Left lung (tissue), 10 donors: Measurements from ENCODE around the gene UBE2QL1. TPM values are rescaled to one million over a fixed set of nuclear protein-coding genes. Genes with fewer than 3 reads are reported as not detected.
A peak's percentile ranks its signal among the peaks of the same experiment; 100 is the strongest.

Experiments
- ATAC-seq: fragments of 200-7000 bp; cut with Tn5 transposase; one replicate; pipeline ENCODE4 v1.9.1; 2020; ENCODE audit warnings: moderate library complexity
- DNase-seq, 4 donors: peaks; one replicate each; pipeline ENCODE4 v3.0.0-alpha.2; 2013 to 2020
- H3K27ac ChIP-seq, 2 donors: fragments of 200-600 bp; sonication (generic) in 1 of 2; one replicate each; pipeline versions ENCODE4 v1.5.0 to v1.8.0; 2020 to 2021
- H3K27me3 ChIP-seq, 2 donors: fragments of 200-600 bp; sonication (generic) in 1 of 2; one replicate each; pipeline versions ENCODE4 v1.5.0 to v1.8.0; 2020 to 2021
- H3K36me3 ChIP-seq, 2 donors: fragments of 200-600 bp; sonication (generic) in 1 of 2; one replicate each; pipeline versions ENCODE4 v1.5.0 to v1.8.0; 2020 to 2021
- H3K4me1 ChIP-seq, 2 donors: fragments of 200-600 bp; one replicate each; pipeline ENCODE4 v1.8.0; 2021
- H3K4me3 ChIP-seq, 2 donors: fragments of 200-600 bp; sonication (generic) in 1 of 2; one replicate each; pipeline versions ENCODE4 v1.5.0 to v1.8.0; 2020 to 2021; ENCODE audit warnings: mild to moderate bottlenecking in 1 of 2
- H3K9me3 ChIP-seq, 2 donors: fragments of 200-600 bp; sonication (generic) in 1 of 2; one replicate each; pipeline versions ENCODE4 v1.5.0 to v1.8.0; 2020 to 2021
- intact Hi-C, 2 donors: fragments of 100-400 bp; cut with DNase I; formaldehyde crosslinking; loops; one replicate each; pipeline versions ENCODE4 v1.11.2 to v1.14.2; 2022
- polyA plus RNA-seq, 6 donors: library from polyadenylated mRNA; unstranded; fragments of 120-200 nt; gene quantifications; one replicate each; pipeline ENCODE4 v1.2.1, GENCODE V29; 2013; ENCODE audit not compliant: insufficient read length in 6 of 6
- total RNA-seq, 2 donors: library from RNA; stranded (reverse); fragmentation: NEBNext Ultra II Directional; extraction: Animal tissue kit (Norgen Biotek cat#: 25700); gene quantifications; one replicate each; pipeline ENCODE4 v1.2.1, GENCODE V29; 2021
- TF ChIP-seq, protein P1 (sequence below), 2 donors: fragments of 200-600 bp; sonication (generic) in 1 of 2; IDR thresholded peaks; one replicate each; pipeline versions ENCODE4 v1.5.0 to v1.8.0; 2021; ENCODE audit warnings: antibody characterized with exemption in 2 of 2
- donor health status: DM: no; HTN: yes; CAD: no.
- donor health status: DM: no; HTN: no; CAD: no.

UBE2QL1 gene
- total and polyA plus RNA-seq, 8 donors = 0.05 to 0.32 (median 0.27) TPM

DNA sequence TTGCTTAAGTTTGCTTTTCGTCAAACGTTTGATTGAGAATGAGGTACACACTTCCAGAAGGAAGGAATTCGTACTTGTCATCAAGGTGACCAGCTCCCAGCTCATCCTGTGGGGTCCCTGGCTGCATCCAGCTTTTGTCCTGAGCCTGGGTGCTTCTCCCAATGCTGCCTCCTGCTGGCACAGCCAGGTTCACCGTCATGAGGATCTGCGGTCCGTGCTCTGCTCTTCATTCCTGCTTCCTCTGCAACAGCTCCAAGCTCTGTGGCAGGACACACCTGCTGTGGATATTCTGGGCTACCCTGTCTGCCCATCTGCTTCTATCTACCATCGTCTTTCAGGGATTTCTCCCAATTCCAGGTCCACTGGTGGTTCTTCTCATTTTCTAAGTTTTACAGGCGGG lies 13.3 kb upstream of the UBE2QL1 start:
- Histone ChIP-seq H3K27ac (no peak overlapping the region), H3K4me1 (no peaks in the 10 kb centered on the region), H3K27me3 (peaks cover 0 to 52% of the 10 kb centered on the region in 2 donors), H3K9me3 (peaks cover 0 to 5% of the 10 kb centered on the region in 2 donors), H3K36me3 (no peaks in the 10 kb centered on the region), H3K4me3 (no peak overlapping the region)
- TF ChIP-seq, protein P1, sequence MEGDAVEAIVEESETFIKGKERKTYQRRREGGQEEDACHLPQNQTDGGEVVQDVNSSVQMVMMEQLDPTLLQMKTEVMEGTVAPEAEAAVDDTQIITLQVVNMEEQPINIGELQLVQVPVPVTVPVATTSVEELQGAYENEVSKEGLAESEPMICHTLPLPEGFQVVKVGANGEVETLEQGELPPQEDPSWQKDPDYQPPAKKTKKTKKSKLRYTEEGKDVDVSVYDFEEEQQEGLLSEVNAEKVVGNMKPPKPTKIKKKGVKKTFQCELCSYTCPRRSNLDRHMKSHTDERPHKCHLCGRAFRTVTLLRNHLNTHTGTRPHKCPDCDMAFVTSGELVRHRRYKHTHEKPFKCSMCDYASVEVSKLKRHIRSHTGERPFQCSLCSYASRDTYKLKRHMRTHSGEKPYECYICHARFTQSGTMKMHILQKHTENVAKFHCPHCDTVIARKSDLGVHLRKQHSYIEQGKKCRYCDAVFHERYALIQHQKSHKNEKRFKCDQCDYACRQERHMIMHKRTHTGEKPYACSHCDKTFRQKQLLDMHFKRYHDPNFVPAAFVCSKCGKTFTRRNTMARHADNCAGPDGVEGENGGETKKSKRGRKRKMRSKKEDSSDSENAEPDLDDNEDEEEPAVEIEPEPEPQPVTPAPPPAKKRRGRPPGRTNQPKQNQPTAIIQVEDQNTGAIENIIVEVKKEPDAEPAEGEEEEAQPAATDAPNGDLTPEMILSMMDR (IDR thresholded peaks at IDR 0.05) = no peak
- no peak for DNase-seq
- no peak for ATAC-seq
- intact Hi-C loops = no loop called here

DNA sequence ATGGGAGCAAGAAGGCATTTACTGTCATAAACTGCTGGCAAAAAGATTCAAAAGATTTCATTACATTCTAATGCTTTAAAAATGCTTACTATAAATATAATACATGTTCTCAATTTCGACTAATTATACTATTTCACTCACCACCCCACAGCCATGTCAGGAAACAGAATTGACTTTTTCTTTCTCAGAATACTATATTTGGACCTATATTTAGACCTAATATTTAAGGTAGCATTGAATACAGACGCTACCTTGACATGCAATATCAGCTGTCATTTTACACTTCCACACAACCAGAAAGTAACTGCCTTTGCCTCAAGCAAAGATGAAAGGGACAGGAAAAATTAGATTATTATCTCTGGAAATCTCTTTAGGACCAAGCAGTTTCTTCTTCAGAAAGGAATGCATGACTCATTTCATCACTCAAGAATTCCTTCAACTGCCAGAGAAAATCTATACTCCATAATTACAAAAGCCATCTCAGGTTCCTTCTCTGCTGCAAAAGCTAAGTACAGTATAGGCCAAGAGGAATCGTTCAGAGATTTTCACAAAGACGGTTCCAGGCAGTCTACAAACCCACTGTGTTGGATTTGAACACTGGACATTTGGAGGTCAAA lies 11.8 kb upstream of the UBE2QL1 start:
- ATAC-seq (no peak), DNase-seq (no peak)
- peaks cover 0 to 37% of the 10 kb centered on the region in 2 donors for H3K27me3 ChIP-seq
- TF ChIP-seq, protein P1 (IDR thresholded peaks at IDR 0.05) = no peak
- H3K4me3 ChIP-seq = no peak overlapping the region
- no peaks in the 10 kb centered on the region for H3K36me3 ChIP-seq
- no peak overlapping the region for H3K27ac ChIP-seq
- H3K9me3 ChIP-seq = peaks cover 0 to 7% of the 10 kb centered on the region in 2 donors
- intact Hi-C loops = no loop called here
- H3K4me1 ChIP-seq = no peaks in the 10 kb centered on the region

DNA sequence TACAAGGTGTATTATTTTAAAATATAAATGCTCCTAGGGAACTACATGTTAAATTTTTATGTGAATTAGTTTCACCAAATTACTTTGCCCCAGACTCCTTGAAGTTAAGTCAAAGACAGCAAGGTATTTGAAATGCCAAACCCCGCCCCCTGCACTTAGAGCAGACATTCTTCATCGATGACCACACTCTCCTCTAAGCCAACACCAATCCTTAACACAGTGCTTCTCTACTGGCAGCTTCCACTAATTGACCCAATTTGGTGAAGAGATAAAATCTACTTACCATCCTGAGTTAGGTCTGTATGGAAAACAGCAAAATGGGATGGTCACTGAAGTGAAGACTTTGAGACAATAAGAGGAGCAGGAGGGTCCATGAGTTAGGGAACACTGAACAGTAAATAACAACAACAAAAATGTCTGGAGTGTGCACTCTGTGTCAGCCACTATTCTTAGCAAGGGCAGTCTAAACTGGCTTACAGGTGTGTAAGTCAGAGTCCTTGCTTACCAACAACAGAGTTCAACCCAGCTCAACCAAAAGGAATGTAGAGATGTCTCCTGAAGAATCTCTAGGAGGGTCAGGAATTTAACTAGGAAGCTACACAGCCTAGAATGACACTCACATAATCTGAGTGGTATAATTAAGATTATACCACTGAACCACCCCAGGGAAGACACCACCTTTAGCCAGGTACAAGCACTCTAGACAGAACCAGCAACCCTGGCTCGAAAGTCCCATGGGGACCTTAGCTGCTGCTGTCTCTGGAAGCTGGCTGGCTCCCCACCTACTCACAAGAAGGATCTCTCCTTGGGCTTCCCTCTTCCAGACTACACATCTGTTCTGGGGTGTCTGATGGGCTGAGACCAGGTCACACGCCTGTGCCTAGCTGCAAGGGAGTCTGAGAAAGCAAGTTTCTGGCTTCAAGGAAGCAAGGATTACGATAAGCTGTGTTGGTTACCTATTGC lies 8.8 kb upstream of the UBE2QL1 start:
- peaks cover 0 to 14% of the 10 kb centered on the region in 2 donors for H3K9me3 ChIP-seq
- no peak overlapping the region for H3K4me3 ChIP-seq

DNA sequence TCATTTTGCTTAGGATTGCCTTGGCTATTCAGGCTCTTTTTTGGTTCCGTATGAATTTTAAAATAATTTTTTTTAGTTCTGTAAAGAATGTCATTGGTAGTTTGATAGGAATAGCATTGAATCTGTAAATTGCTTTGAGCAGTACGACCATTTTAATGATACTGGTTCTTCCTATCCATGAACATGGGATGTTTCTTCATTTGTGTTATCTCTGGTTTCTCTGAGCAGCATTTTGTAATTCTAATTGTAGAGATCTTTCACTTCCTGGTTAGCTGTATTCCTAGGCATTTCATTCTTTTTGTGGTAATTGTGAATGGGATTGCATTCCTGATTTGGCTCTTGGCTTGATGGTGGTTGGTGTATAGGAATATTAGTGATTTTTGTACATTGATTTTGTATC lies 6.3 kb upstream of the UBE2QL1 start:
- ATAC-seq = no peak
- Histone ChIP-seq H3K27me3 (peaks cover 0 to 14% of the 10 kb centered on the region in 2 donors), H3K27ac (no peak overlapping the region), H3K36me3 (no peaks in the 10 kb centered on the region), H3K4me1 (no peaks in the 10 kb centered on the region), H3K4me3 (no peak overlapping the region), H3K9me3 (peaks cover 0 to 14% of the 10 kb centered on the region in 2 donors)
- intact Hi-C loops = no loop called here
- no peak for DNase-seq
- TF ChIP-seq, protein P1 (IDR thresholded peaks at IDR 0.05) = no peak

More for the DNA sequence above, 8.8 kb upstream of the UBE2QL1 start:
- Histone ChIP-seq H3K27me3 (peaks cover 0 to 11% of the 10 kb centered on the region in 2 donors), H3K27ac (no peak overlapping the region), H3K36me3 (no peaks in the 10 kb centered on the region), H3K4me1 (no peaks in the 10 kb centered on the region)
- ATAC-seq (peak; percentile 68), DNase-seq (no peak)
- TF ChIP-seq, protein P1 (IDR thresholded peaks at IDR 0.05) = no peak
- intact Hi-C loops = no loop called here

DNA sequence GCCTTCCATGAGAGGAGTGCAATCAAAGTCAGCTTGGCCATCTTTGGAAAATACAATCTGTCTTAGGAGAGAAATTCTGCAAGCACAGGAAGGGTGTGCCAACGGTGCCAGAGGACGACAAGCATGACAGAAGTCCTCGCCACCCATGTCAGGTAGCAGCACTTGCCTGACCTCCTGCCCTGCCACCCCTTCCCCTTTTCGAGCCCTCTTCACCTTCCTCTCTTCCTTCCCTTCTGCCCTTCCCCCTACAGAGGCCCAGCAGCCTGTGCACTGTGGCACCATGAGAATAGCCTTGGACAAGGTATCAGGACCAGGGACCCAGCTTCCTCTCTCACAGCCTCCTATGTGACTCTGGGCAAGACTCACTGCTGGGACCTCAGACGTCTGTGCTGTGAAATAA lies 5.3 kb upstream of the UBE2QL1 start:
- H3K36me3 ChIP-seq = no peaks in the 10 kb centered on the region
- DNase-seq (no peak), ATAC-seq (no peak)
- peaks cover 0 to 14% of the 10 kb centered on the region in 2 donors for H3K9me3 ChIP-seq
- peaks cover 0 to 15% of the 10 kb centered on the region in 2 donors for H3K27me3 ChIP-seq
- TF ChIP-seq, protein P1 (IDR thresholded peaks at IDR 0.05) = no peak
- intact Hi-C loops = no loop called here
- no peaks in the 10 kb centered on the region for H3K4me1 ChIP-seq
- no peak overlapping the region for H3K27ac ChIP-seq
- H3K4me3 ChIP-seq = no peak overlapping the region
